ENCODE results near the gene ZDHHC7.

The ZDHHC7 gene

GRCh38 chr16:84973776-84974523 lies 37.4 kb downstream of the ZDHHC7 start:
- no peak for DNase-seq (ENCODE audit: extremely low spot score, insufficient read length, low read depth)
- FAIRE-seq = no peak

DNA sequence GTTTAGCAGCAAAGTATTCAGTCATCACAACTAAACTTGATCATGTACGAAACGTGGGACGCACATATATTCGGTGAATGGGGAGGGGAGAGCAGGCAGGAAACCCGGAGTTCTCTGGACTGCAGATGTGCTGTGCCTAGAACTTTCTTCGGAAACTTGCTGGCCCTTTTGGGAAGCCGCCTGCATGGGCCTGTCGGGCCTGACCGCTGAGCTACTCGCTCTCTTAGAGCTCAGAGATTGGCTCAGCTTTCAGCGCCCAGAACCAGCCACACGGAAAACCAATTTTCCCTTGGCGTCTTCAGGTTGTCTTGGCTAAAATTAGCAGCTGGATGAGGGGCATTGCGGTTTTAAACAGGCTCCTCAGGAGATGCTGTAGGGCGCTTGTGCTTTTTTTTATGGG lies 38.1 kb downstream of the ZDHHC7 start:
- no peak for DNase-seq (ENCODE audit: extremely low spot score, insufficient read length, low read depth)
- no peak for FAIRE-seq

DNA sequence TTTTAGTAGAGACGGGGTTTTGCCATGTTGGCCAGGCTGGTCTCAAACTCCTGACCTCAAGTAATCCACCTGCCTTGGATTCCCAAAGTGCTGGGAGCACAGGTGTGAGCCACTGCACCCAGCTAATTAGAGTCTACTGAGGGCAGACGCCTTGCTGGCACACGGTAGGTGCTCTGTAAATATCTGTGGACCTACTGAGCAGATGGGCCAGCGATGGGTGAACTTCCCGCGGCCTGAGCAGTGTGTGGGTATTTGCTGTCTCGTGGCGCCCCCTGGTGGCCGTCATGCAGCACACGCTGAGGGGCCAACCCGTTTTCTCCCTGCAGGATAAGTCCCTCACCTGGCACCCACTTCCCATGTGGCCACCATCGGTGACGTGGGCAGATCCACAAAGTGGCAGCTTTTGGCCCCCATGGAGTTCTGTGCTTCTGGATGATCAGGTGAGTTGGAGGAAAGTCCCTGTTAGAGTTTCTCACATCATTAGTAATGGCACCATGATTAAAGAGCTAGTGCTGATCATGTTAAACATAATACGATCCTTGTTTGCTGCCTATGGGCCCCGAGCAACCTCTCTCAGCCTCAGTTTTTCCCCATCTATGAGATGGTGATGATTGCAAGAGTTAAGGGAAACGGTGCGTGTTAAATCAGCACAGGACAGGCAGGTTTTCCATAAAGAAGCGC lies 40.7 kb downstream of the ZDHHC7 start:
- DNase-seq (ENCODE audit: extremely low spot score, insufficient read length, low read depth) (peak; percentile 62), FAIRE-seq (peak; percentile 67)

GRCh38 chr16:84967828-84968227 lies 43.5 kb downstream of the ZDHHC7 start:
- FAIRE-seq = no peak

GRCh38 chr16:84965428-84966415 lies 45.6 kb downstream of the ZDHHC7 start:
- FAIRE-seq = no peak

More at GRCh38 chr16:84967828-84968227, 43.5 kb downstream of the ZDHHC7 start:
- no peak for DNase-seq (ENCODE audit: extremely low spot score, insufficient read length, low read depth)

DNA sequence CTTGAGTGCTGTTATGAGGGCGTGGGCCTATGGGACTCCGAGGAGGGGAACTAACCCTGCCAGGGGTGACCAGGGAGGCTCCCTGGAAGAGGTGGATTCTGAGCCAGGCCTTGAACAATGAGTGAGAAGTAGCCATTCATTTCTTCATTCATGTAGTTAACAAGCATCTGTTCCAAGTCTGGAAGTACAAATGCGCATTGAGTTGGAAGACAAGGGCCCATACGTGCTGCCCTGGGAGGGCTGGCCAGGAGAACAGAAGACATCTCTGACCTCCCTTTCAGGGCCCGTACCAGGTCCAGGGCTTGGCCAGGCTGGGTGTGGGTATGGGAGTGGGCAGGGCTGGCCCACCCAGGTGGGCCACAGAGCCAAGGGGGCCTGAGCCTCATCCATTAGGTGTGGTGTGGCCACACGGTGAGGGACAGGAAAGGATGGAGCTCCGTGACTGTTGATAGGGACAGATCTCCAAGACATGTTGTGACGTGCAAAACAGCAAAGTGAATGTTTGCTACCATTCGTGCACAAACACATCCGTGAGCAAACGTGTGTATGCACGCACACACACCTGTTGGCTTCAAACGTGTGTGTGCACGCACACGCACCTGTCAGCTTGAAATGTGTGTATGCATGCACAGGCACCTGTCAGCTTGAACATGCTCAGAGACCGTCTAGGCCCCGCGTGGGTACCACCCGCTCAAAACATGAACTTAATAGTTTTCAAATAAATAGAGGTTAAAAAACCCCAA lies 46.8 kb downstream of the ZDHHC7 start:
- FAIRE-seq = no peak
- DNase-seq (ENCODE audit: extremely low spot score, insufficient read length, low read depth) = no peak

More at GRCh38 chr16:84965428-84966415, 45.6 kb downstream of the ZDHHC7 start:
- no peak for DNase-seq (ENCODE audit: extremely low spot score, insufficient read length, low read depth)

DNA sequence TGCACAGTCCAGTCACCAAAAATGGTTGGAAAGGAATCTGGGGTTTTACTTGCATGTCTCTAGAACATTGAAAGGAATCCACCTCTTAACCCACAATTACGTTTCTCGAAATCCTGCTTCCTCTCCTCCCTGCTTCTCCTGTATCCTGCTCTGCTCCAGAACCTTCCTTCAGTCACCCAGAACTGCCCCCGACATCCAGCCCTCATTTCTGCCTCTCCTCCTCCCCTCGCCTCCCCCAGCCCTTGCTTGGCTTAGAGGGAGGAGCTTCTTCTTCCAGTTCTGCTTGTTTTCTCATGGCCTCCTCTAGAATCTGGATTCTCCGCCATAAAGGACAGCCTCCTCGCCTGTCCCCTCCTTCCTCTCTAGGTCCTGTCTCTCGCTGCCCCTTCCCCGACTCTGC lies 48.3 kb downstream of the ZDHHC7 start:
- FAIRE-seq (no peak), DNase-seq (ENCODE audit: extremely low spot score, insufficient read length, low read depth) (no peak)

- no peak for FAIRE-seq
- no peak for DNase-seq (ENCODE audit: extremely low spot score, insufficient read length, low read depth)
Measured at GRCh38 chr16:84960942-84961341, 50.4 kb downstream of the ZDHHC7 start.

DNA sequence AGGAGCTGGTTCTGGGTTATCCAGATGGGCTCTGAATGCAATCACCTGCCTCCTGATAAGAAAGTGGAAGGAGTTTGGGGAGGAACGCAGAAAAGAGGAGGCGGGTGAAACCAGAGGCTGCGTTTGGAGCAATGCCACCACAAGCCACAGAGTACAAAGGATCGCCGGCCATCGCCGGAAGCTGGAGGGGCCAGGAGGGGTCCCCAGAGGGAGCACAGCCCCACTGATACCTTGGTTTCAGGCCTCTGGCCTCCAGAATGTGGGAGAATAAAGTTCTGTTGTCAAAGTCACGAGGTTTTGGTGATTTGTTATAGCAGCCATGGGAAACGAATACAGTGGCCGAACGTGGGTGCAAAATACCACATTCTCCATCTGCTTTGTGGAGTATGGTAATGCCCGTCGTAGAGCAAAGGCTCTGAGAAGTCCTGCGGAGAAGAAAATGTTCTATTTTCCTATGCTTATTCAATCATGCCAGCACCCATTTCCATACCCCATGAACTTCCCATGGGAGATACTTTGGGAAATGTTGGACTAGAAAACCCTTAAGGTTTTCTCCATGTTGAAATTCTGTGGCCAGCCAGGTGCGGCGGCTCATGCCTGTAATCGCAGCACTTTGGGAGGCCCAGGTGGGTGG lies 51.4 kb downstream of the ZDHHC7 start:
- no peak for DNase-seq (ENCODE audit: extremely low spot score, insufficient read length, low read depth)

DNA sequence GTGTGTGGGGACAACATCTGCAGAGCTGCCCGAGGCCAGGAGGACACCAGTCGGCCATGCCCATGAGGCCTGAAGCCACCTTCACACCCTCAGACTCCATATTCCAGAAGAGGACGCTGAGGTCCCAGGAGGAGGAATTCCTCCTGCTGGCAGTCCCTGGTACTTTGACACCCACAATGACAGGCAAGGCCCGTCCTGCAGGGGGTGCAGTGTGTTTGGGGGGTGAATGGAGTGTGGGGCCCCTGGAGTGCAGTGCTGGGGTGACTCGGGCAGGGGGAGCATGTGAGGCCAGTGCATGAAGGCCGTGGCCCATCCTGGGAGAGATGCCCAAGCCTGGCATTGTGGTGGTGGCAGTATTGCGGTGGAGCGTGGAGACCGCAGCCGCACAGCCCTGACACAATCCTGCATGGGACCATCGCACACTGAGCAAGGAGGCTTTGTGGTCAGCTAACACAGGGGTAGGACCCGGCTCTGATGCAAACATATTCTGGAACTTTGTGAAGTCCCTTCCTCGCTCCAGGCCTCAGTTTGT lies 52.2 kb downstream of the ZDHHC7 start:
- no peak for FAIRE-seq
- no peak for DNase-seq (ENCODE audit: extremely low spot score, insufficient read length, low read depth)

More for the DNA sequence above, 51.4 kb downstream of the ZDHHC7 start:
- FAIRE-seq = no peak

DNA sequence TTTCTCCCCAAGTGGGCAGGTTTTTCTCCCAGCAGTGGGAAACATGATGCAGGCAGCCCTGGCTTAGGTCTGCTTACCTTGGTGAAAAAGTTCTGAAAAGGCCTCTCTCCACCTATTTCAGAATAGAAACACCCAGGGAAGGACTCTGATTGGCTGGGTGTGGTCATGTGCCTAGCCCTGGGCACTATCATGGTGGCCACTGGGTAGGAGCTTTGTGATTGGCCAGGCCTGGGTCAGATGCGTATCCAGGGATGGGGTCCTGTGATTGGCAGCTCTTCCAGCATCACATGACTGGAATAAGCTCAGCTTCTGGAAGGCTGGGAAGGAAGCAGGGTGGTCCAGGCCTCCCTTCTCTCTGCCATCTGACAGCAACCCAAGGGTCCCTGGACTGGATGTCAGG lies 53.5 kb downstream of the ZDHHC7 start:
- FAIRE-seq (no peak), DNase-seq (ENCODE audit: extremely low spot score, insufficient read length, low read depth) (no peak)

- FAIRE-seq (no peak), DNase-seq (ENCODE audit: extremely low spot score, insufficient read length, low read depth) (no peak)
Measured at GRCh38 chr16:84957192-84957591, 54.1 kb downstream of the ZDHHC7 start.

DNA sequence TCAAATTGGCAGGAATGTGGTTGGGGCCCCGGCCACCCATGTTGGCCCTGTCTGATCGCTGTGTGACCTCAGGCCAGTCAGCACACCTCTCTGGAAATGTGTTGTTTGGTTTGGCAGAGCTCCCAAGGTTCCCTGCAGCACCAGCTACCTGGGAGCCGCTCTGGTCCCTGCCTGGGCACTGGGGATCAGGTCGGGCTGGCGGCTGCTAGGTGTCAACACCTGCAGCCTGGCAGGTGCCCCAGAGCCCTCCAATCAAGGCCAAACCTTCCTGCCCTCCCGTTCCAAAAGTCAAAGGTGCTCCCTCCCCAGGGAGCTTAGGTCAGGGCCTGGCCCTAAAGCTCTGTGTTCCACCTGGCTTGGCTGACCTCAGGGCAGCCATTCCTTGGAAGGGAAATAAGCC lies 55.9 kb downstream of the ZDHHC7 start:
- FAIRE-seq = no peak

DNA sequence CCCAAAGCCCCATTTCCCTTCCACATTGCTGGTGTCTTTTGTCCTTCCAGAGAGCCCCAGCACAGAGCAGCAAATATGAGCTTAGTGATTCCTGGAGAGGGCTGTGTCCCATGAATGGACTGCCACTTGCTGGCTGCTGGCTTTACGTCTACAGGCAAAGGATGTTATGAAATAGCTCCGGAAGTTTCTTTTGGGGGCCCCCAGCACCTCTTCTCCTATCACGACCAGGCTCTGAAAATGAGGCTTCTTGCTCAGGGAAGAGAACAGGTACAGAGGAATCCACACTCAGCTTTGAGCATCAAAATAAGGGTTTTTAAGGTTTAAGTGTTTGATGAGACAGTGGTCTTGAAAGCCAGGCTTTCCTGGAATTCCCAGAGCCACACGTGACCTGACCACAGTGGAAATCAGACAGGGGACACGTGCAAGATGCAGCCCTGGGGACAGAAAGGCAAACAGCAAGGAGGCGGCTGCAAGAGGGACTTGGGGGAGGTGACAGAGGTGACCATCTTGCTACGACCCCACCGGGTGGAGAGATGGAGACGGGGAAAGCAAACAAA lies 58.1 kb downstream of the ZDHHC7 start:
- FAIRE-seq (no peak), DNase-seq (ENCODE audit: extremely low spot score, insufficient read length, low read depth) (no peak)

More for the DNA sequence above, 55.9 kb downstream of the ZDHHC7 start:
- DNase-seq (ENCODE audit: extremely low spot score, insufficient read length, low read depth) = no peak

DNA sequence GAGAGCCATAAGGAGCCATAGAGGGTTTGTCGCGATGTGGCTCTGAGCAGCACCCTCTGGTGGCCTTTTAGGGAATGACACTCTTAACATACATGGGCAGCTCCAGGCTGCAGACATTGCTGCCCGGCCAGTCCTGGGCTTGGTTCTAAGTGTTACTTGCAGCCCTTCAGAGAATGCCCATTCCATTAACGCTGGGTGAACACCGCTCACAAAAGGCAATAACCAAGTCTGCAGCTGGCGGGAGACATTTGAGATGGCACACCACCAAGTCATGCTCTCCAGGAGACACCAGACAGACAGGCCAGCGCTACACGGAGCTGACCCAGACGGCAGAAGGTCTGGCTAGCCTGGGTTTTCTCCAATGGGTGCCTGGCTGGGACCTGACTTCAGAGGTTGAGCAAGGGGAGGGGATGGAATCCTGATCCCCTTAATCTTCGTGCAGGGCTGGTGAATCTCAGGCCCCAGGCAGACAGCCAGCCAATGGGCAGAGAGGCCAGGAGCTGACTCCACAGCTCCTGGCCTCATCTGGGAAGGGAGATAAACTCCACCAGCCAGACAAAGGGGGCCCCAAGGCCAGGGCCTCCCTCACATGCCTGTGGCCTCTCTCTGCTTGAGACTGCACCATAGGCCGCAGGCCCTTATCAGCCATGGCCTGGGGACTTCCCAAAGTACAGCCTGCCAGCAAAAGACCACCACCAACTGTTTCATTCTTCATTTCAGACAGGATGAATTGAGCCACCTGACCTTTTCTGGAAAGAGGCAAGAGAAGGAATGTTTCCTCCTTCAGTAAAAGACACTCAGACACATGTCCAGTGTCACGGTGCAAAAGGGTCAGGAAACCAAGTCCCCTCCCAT lies 58.8 kb downstream of the ZDHHC7 start:
- peak; percentile 83 for FAIRE-seq
- peak; percentile 44 for DNase-seq (ENCODE audit: extremely low spot score, insufficient read length, low read depth)

GRCh38 chr16:84950906-84951305 lies 60.4 kb downstream of the ZDHHC7 start:
- DNase-seq (ENCODE audit: extremely low spot score, insufficient read length, low read depth) = no peak
- FAIRE-seq = no peak

- DNase-seq (ENCODE audit: extremely low spot score, insufficient read length, low read depth) (no peak), FAIRE-seq (no peak)
Measured at GRCh38 chr16:84949772-84950436, 61.4 kb downstream of the ZDHHC7 start.

All from GM18507 (cell line).